ENCODE data around the gene D2HGDH.
"Not testable (repeated sequence)": the region's sequence is repeated elsewhere in the genome, so short reads cannot be mapped to it uniquely, and the experiment has no call there.

D2HGDH gene

DNA sequence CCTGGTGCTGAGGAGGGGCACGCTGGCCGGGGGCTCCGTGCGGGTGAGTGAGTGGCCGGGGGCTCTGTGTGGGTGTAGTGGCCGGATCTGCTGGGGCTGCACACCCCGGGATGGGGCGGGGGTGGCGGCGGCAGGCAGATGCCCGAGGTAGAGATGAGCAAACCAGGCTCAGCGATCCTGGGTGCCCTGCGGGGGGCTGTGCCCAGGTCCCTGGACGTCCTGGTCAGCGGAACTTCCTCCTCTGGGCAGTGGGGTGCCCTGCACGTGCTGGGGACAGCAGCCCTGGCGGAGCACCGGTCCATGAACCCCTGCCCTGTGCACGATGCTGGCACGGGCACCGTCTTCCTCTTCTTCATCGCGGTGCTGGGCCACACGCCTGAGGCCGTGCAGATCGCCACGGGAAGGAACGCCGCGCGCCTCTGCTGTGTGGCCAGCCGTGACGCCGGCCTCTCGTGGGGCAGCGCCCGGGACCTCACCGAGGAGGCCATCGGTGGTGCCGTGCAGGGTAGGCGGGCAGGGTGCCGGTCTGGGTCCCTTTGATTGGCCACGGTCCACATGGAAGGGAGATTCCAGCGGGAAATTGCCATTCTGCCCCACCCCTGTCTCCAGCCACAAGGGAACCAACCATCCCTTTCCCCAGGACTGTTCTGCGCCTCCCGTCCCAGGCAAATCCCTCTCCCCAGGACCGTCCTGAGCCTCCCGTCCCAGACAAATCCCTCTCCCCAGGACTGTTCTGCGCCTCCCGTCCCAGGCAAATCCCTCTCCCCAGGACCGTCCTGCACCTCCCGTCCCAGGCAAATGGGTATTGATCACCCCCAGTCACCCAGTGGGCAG lies 80.4 kb downstream of the D2HGDH start:
- Histone ChIP-seq H3K36me3 (replicated peaks) (no peaks in the 10 kb centered on the region), H3K27me3 (replicated peaks) (no peaks in the 10 kb centered on the region), H3K4me3 (ENCODE audit: low read depth, low read length) (no peak overlapping the region), H3K27ac (no peak overlapping the region)
- no peak for DNase-seq
- in situ Hi-C loops (cut with HindIII; ENCODE audit: low pct_ligation_motif_present, low sequenced_read_pairs) = no loop called here
- TF ChIP-seq, protein P1, sequence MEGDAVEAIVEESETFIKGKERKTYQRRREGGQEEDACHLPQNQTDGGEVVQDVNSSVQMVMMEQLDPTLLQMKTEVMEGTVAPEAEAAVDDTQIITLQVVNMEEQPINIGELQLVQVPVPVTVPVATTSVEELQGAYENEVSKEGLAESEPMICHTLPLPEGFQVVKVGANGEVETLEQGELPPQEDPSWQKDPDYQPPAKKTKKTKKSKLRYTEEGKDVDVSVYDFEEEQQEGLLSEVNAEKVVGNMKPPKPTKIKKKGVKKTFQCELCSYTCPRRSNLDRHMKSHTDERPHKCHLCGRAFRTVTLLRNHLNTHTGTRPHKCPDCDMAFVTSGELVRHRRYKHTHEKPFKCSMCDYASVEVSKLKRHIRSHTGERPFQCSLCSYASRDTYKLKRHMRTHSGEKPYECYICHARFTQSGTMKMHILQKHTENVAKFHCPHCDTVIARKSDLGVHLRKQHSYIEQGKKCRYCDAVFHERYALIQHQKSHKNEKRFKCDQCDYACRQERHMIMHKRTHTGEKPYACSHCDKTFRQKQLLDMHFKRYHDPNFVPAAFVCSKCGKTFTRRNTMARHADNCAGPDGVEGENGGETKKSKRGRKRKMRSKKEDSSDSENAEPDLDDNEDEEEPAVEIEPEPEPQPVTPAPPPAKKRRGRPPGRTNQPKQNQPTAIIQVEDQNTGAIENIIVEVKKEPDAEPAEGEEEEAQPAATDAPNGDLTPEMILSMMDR (IDR thresholded peaks at IDR 0.05; ENCODE audit: low read depth, low read length, missing control alignments) = no peak

- no peaks in the 10 kb centered on the region for H3K27me3 ChIP-seq (replicated peaks)
- in situ Hi-C loops (cut with HindIII; ENCODE audit: low pct_ligation_motif_present, low sequenced_read_pairs) = no loop called here
- H3K27ac ChIP-seq = no peak overlapping the region
- H3K4me3 ChIP-seq (ENCODE audit: low read depth, low read length) = no peak overlapping the region
- DNase-seq = no peak
- H3K36me3 ChIP-seq (replicated peaks) = no peaks in the 10 kb centered on the region
- TF ChIP-seq, protein P1 (IDR thresholded peaks at IDR 0.05; ENCODE audit: low read depth, low read length, missing control alignments) = no peak
Measured at GRCh38 chr2:241815477-241816430, 81.3 kb downstream of the D2HGDH start.

GRCh38 chr2:241816431-241817121 lies 82.1 kb downstream of the D2HGDH start:
- no peak overlapping the region for H3K27ac ChIP-seq
- no peak for DNase-seq
- in situ Hi-C loops (cut with HindIII; ENCODE audit: low pct_ligation_motif_present, low sequenced_read_pairs) = no loop called here

DNA sequence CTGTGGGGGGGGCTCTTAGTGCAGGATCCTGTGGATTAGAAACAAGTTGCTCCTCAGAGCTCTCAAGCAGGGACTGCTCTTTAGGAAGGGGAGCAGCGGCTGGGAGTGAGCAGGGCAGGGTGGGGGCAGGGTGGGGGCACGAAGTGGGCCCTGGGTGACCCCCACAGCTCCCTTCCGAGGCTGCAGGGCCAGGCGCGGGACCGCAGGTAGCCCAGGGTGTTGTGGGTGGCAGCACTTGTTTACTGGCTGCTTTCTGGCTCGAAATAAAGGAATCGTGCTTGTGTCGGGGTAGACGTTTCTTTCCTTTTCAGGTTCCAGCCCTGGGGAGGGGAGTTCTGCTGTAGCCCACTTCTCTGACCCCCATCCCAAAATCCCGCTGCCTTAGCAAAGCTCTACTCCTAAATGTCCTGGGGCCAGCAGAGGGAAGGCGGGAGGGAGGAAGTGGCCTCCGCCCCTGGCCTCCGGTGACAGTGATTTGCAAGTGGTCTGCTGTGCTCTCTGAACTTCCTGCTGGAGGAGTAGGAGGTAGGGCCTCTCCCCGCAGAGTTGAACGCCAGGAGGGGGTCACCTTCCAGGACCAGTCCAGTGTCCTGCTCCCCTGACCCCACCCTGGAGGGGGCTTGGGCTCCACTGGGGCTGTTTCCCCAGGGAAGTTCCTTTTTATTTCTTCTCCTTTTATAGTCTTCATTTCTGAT lies 82.8 kb downstream of the D2HGDH start:
- no peak overlapping the region for H3K27ac ChIP-seq
- no peaks in the 10 kb centered on the region for H3K36me3 ChIP-seq (replicated peaks)
- in situ Hi-C loops (cut with HindIII; ENCODE audit: low pct_ligation_motif_present, low sequenced_read_pairs) = no loop called here
- H3K4me3 ChIP-seq (ENCODE audit: low read depth, low read length) = no peak overlapping the region
- no peaks in the 10 kb centered on the region for H3K27me3 ChIP-seq (replicated peaks)
- TF ChIP-seq, protein P1 (IDR thresholded peaks at IDR 0.05; ENCODE audit: low read depth, low read length, missing control alignments) = no peak
- no peak for DNase-seq

More at GRCh38 chr2:241816431-241817121, 82.1 kb downstream of the D2HGDH start:
- no peak overlapping the region for H3K4me3 ChIP-seq (ENCODE audit: low read depth, low read length)
- no peaks in the 10 kb centered on the region for H3K36me3 ChIP-seq (replicated peaks)
- TF ChIP-seq, protein P1 (IDR thresholded peaks at IDR 0.05; ENCODE audit: low read depth, low read length, missing control alignments) = no peak
- H3K27me3 ChIP-seq (replicated peaks) = no peaks in the 10 kb centered on the region

DNA sequence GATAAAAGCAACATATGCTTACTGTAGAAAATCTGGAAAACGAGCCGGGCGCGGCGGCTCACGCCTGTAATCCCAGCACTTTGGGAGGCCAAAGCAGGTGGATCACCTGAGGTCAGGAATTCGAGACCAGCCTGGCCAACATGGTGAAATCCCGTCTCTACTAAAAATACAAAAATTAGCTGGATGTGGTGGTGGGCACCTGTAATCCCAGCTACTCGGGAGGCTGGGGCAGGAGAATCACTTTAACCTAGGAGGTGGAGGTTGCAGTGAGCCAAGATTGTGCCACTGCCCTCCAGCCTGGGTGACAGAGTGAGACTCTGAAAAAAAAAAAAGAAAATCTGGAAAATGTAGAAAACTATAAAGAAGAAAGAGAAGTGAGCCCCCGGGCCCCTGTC lies 83.4 kb downstream of the D2HGDH start:
- in situ Hi-C loops (cut with HindIII; ENCODE audit: low pct_ligation_motif_present, low sequenced_read_pairs); H3K27ac ChIP-seq; H3K4me3 ChIP-seq (ENCODE audit: low read depth, low read length); DNase-seq; H3K36me3 ChIP-seq (replicated peaks); H3K27me3 ChIP-seq (replicated peaks): not testable (repeated sequence)

Measured in brain microvascular endothelial cell (primary cell).